HTERT RPE-1 (cell line): ENCODE measurements around the gene PCSK1N.
"Not testable (repeated sequence)": the region's sequence is repeated elsewhere in the genome, so short reads cannot be mapped to it uniquely, and the experiment has no call there.

Experiments
- in situ Hi-C: fragments of 300-500 bp; cut with MboI; formaldehyde crosslinking; loops from 4 replicates; pipeline ENCODE4 v1.14.3; 2020; ENCODE audit warnings: low sequenced_read_pairs

The PCSK1N gene

GRCh38 chrX:48824066-48824465 is 11.3 kb downstream of the PCSK1N start:
- in situ Hi-C loops: no loop called here

- in situ Hi-C loops: no loop called here
Measured at GRCh38 chrX:48823053-48823452, 12.4 kb downstream of the PCSK1N start.

- in situ Hi-C loops: not testable (repeated sequence)
Measured at GRCh38 chrX:48819394-48819793, 16.0 kb downstream of the PCSK1N start.

- in situ Hi-C loops: no loop called here
Measured at GRCh38 chrX:48818866-48819265, 16.5 kb downstream of the PCSK1N start.

- in situ Hi-C loops: no loop called here
Measured at GRCh38 chrX:48818098-48818497, 17.3 kb downstream of the PCSK1N start.

- in situ Hi-C loops: no loop called here
Measured at GRCh38 chrX:48816014-48816810, 19.2 kb downstream of the PCSK1N start.

GRCh38 chrX:48815266-48815665 is 20.1 kb downstream of the PCSK1N start:
- in situ Hi-C loops: no loop called here

GRCh38 chrX:48814722-48815121 is 20.7 kb downstream of the PCSK1N start:
- in situ Hi-C loops: no loop called here

- in situ Hi-C loops: no loop called here
Measured at GRCh38 chrX:48813644-48814043, 21.8 kb downstream of the PCSK1N start.

GRCh38 chrX:48806081-48806480 is 29.3 kb downstream of the PCSK1N start:
- in situ Hi-C loops: no loop called here

GRCh38 chrX:48802905-48803200 is 32.6 kb downstream of the PCSK1N start:
- in situ Hi-C loops: no loop called here

GRCh38 chrX:48802089-48802904 is 33.1 kb downstream of the PCSK1N start:
- in situ Hi-C loops: no loop called here

GRCh38 chrX:48801280-48802088 is 33.9 kb downstream of the PCSK1N start, which contains the start of gene HDAC6:
TSS of gene HDAC6 (plus strand) at chrX:48802067. CDS start at chrX:48802693, 626 bp downstream.
- in situ Hi-C loops: no loop called here

GRCh38 chrX:48800574-48801279 is 34.7 kb downstream of the PCSK1N start:
- in situ Hi-C loops: no loop called here

GRCh38 chrX:48798318-48798717 is 37.1 kb downstream of the PCSK1N start:
- in situ Hi-C loops: no loop called here

GRCh38 chrX:48794911-48795515 is 40.4 kb downstream of the PCSK1N start:
- in situ Hi-C loops: no loop called here

- in situ Hi-C loops: no loop called here
Measured at GRCh38 chrX:48794340-48794910, 41.0 kb downstream of the PCSK1N start.

- in situ Hi-C loops: no loop called here
Measured at GRCh38 chrX:48793935-48794334, 41.5 kb downstream of the PCSK1N start.

GRCh38 chrX:48792219-48792618 is 43.2 kb downstream of the PCSK1N start:
- in situ Hi-C loops: no loop called here
